ENCODE measurements around the gene RNF112. TPM values are rescaled to one million over a fixed set of nuclear protein-coding genes. Genes with fewer than 3 reads are reported as not detected.
A peak's percentile ranks its signal among the peaks of the same experiment; 100 is the strongest.
"Not testable (repeated sequence)": the region's sequence is repeated elsewhere in the genome, so short reads cannot be mapped to it uniquely, and the experiment has no call there.

Gene RNF112
- total and polyA plus RNA-seq, 3 donors from 2014 or later = 2.1 to 8.1 (median 4.6) TPM

DNA sequence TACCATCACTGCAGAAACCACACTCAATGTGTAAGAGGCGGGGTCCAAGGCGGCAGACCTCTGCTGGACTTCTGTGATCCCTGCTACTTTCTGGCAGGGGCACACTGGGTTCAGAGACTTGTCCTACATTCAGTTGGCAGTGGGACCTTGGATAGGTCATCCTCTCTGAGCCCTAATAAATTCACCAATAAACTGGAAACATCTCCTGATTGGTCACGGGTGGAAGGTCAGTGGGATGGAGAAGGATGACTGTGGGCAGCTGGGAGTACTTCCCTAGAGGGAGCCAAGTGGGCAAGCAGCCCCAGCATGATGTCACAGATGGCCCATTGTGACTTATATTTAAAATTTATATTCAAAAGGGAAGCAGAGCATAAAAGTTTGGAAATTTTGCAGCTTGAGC lies 49.7 kb downstream of the RNF112 start:
- DNase-seq = no peak
- H3K27me3 ChIP-seq = no peaks in the 10 kb centered on the region
- no peak overlapping the region for H3K27ac ChIP-seq
- peaks cover 5% of the 10 kb centered on the region for H3K4me1 ChIP-seq
- intact Hi-C loops (cut with DNase I; ENCODE audit: low total_unique reads) = no loop called here
- TF ChIP-seq POLR2A (IDR thresholded peaks at IDR 0.05) = no peak
- TF ChIP-seq, protein P1, sequence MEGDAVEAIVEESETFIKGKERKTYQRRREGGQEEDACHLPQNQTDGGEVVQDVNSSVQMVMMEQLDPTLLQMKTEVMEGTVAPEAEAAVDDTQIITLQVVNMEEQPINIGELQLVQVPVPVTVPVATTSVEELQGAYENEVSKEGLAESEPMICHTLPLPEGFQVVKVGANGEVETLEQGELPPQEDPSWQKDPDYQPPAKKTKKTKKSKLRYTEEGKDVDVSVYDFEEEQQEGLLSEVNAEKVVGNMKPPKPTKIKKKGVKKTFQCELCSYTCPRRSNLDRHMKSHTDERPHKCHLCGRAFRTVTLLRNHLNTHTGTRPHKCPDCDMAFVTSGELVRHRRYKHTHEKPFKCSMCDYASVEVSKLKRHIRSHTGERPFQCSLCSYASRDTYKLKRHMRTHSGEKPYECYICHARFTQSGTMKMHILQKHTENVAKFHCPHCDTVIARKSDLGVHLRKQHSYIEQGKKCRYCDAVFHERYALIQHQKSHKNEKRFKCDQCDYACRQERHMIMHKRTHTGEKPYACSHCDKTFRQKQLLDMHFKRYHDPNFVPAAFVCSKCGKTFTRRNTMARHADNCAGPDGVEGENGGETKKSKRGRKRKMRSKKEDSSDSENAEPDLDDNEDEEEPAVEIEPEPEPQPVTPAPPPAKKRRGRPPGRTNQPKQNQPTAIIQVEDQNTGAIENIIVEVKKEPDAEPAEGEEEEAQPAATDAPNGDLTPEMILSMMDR (IDR thresholded peaks at IDR 0.05) = no peak
- WGBS, 2 donors = 78 to 91% methylated on average over 3 of the region's 3 CpGs
- H3K4me3 ChIP-seq = no peak overlapping the region
- no peaks in the 10 kb centered on the region for H3K9me3 ChIP-seq
- H3K36me3 ChIP-seq (ENCODE audit: low read depth, missing control alignments) = no peaks in the 10 kb centered on the region

DNA sequence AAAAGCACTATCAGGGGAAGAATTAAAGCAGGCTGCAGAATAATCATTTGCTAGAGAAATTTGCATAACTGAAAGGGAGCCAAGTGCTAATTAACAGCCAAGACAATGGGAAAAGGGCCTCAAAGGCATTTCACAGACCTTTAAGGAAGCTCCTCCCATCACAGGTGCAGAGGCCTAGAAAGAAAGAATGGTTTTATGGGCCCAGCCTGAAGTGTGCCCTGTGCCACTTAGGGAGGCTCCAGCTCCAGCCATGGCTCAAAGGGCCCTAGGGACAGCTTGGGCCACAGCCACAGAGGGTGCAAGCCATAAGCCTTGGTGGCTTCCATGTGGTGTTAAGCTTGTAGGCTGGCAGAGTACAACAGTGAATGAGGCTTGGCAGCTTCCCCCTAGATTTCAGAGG lies 50.1 kb downstream of the RNF112 start:
- H3K4me3 ChIP-seq = no peak overlapping the region
- no peaks in the 10 kb centered on the region for H3K27me3 ChIP-seq
- no peak overlapping the region for H3K27ac ChIP-seq
- DNase-seq = no peak
- H3K9me3 ChIP-seq = no peaks in the 10 kb centered on the region
- no peaks in the 10 kb centered on the region for H3K36me3 ChIP-seq (ENCODE audit: low read depth, missing control alignments)
- intact Hi-C loops (cut with DNase I; ENCODE audit: low total_unique reads) = no loop called here
- no peak for TF ChIP-seq POLR2A (IDR thresholded peaks at IDR 0.05)
- TF ChIP-seq, protein P1 (IDR thresholded peaks at IDR 0.05) = no peak
- H3K4me1 ChIP-seq = peaks cover 5% of the 10 kb centered on the region

- no peaks in the 10 kb centered on the region for H3K9me3 ChIP-seq
- H3K36me3 ChIP-seq (ENCODE audit: low read depth, missing control alignments) = no peaks in the 10 kb centered on the region
- WGBS, 2 donors = 93 to 97% methylated on average over 4 of the region's 4 CpGs
- DNase-seq = no peak
- intact Hi-C loops (cut with DNase I; ENCODE audit: low total_unique reads) = no loop called here
- no peak overlapping the region for H3K27ac ChIP-seq
- no peaks in the 10 kb centered on the region for H3K27me3 ChIP-seq
- no peak for TF ChIP-seq POLR2A (IDR thresholded peaks at IDR 0.05)
- TF ChIP-seq, protein P1 (IDR thresholded peaks at IDR 0.05) = no peak
- H3K4me3 ChIP-seq = no peak overlapping the region
- H3K4me1 ChIP-seq = peaks cover 5% of the 10 kb centered on the region
These were observed 50.6 kb downstream of the RNF112 start for GRCh38 chr17:19461681-19462080.

DNA sequence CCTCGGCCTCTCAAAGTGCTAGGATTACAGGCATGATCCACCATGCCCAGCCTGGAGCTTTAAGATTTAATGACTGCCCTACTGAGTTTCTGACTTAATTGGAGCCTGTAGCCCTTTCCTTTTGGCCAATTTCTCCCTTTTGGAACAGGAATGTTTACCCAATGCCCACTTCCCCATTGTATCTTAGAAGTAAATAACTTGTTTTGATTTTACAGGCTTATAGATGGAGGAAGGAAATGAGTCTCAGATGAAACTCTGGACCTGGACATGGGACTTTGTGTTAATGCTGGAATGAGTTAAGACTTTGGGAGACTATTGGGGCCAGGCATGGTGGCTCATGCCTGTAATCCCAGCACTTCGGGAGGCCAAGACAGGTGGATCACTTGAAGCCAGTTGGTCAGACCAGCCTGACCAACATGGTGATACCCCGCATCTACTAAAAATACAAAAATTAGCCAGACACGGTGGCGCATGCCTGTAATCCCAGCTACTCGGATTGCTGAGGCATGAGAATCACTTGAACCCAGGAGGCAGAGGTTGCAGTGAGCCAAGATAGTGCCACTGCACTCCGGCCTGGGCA lies 51.5 kb downstream of the RNF112 start:
- H3K27ac ChIP-seq = peak overlapping the region in 1 of 2 donors; percentile 2
- H3K27me3 ChIP-seq; intact Hi-C loops (cut with DNase I; ENCODE audit: low total_unique reads): not testable (repeated sequence)

DNA sequence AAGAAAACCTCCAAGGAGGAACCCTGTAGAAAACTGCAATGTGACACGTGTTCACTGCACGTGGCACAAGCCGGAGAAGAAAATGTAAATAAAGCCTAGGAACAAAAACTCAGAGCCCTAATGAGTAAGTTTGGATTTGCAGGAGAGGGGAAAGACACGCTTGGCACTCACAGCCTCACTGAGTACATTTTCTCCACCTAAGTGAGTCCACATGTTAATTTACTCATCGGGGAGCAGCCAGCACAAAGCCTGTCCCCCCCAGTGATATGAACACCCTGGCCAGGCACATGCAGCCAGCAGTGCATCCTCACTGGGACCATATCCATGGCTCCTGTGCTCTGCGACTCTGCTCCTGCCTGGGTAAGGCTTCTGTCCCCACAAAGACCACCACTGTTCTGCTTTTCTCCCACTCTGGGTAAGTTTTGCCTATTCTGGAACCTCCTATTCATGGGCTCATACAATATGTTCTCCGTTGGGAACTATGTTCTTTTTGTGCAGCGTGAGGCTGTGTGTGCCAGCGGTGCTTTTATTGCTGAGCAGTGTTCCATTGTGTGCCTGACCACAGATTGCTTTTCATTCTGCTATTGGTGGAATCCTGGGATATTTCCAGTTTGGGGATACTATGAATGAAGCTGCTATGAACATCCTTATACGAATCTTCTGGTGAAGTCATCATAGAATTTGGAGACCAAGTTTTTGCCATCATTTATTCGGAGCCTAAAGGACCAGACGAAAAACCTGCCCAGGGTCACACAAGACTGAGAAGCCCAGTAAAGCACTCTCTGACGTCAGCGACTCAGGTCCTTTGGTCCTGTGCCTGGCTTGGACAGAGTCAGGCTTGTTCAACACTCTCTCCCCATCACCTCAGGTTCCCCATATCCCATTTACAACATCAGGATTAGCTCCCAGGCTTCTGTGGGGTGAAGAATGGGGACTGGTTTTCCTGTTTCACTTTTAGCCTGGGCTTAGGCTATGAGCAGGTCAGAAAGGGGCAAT lies 53.3 kb downstream of the RNF112 start:
- Histone ChIP-seq H3K27ac (peak overlapping the region; percentile 69 to 85), H3K9me3 (no peaks in the 10 kb centered on the region), H3K4me1 (peaks cover 5% of the 10 kb centered on the region), H3K4me3 (no peak overlapping the region), H3K27me3 (no peaks in the 10 kb centered on the region), H3K36me3 (ENCODE audit: low read depth, missing control alignments) (no peaks in the 10 kb centered on the region)
- WGBS, 2 donors = 36 to 52% methylated on average over 14 of the region's 14 CpGs
- peak; percentile 64 for DNase-seq
- TF ChIP-seq POLR2A (IDR thresholded peaks at IDR 0.05) = no peak
- TF ChIP-seq, protein P1 (IDR thresholded peaks at IDR 0.05) = no peak
- intact Hi-C loops (cut with DNase I; ENCODE audit: low total_unique reads) = no loop called here

More for the DNA sequence above, 51.5 kb downstream of the RNF112 start:
- 88 to 90% methylated on average over 7 of the region's 7 CpGs for WGBS, 2 donors
- not testable (repeated sequence) for H3K4me1 ChIP-seq; H3K9me3 ChIP-seq; H3K36me3 ChIP-seq (ENCODE audit: low read depth, missing control alignments); H3K4me3 ChIP-seq; DNase-seq

Measured in testis (tissue), 3 donors.